Measurements from ENCODE around the gene SLFN11.

GRCh38 chr17:35359398-35359797 lies 14.0 kb downstream of the SLFN11 start:
- TF ChIP-seq POLR2A (IDR thresholded peaks at IDR 0.05) (no peak), CTCF (IDR thresholded peaks at IDR 0.05) (no peak)
